ENCODE results near the gene RWDD4.

The RWDD4 gene

DNA sequence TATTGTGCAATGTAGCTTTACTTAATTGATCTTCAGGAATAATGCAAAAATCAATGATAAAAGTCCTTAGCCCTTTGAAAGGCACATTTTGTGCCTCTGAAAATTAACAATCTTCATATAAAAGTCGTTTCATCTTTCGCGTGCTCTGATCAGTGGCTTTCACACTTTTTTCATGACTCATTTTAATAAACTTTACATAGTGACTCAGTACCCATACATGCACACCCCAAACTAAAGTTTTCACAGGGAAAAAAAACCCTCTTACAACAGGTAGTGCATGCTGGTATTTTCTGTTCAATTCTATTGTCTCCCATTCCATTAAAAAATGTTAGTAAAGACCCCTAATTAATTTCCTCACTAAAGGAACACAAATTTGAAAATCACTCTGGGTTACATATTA lies 21.5 kb downstream of the RWDD4 start:
- H3K4me3 ChIP-seq (ENCODE audit: low read depth, low read length) = no peak overlapping the region
- DNase-seq (ENCODE audit: low read depth) = no peak
- TF ChIP-seq, protein P1, sequence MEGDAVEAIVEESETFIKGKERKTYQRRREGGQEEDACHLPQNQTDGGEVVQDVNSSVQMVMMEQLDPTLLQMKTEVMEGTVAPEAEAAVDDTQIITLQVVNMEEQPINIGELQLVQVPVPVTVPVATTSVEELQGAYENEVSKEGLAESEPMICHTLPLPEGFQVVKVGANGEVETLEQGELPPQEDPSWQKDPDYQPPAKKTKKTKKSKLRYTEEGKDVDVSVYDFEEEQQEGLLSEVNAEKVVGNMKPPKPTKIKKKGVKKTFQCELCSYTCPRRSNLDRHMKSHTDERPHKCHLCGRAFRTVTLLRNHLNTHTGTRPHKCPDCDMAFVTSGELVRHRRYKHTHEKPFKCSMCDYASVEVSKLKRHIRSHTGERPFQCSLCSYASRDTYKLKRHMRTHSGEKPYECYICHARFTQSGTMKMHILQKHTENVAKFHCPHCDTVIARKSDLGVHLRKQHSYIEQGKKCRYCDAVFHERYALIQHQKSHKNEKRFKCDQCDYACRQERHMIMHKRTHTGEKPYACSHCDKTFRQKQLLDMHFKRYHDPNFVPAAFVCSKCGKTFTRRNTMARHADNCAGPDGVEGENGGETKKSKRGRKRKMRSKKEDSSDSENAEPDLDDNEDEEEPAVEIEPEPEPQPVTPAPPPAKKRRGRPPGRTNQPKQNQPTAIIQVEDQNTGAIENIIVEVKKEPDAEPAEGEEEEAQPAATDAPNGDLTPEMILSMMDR (IDR thresholded peaks at IDR 0.05; ENCODE audit: low read depth, low read length, missing control alignments) = no peak

DNA sequence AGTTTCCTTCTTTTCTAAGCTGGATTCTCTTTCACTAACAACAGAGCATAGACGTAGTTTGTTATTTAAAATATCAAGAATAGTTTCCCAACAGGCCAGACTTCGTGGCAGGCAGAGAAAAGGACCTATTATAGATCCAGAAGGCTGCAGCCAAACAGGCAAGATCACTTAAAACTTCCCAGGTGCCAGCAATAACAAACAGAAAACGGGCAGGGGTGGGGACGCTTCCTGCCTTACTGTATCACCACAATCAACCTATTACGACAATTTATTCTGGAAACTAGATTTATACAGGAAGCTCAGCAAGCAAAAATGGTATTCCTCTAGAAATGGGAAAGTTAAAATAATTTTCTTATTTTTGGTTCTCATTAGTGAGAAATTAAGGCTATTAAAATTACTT lies 22.1 kb downstream of the RWDD4 start:
- DNase-seq (ENCODE audit: low read depth) = no peak
- H3K4me3 ChIP-seq (ENCODE audit: low read depth, low read length) = no peak overlapping the region
- TF ChIP-seq, protein P1 (IDR thresholded peaks at IDR 0.05; ENCODE audit: low read depth, low read length, missing control alignments) = no peak

DNA sequence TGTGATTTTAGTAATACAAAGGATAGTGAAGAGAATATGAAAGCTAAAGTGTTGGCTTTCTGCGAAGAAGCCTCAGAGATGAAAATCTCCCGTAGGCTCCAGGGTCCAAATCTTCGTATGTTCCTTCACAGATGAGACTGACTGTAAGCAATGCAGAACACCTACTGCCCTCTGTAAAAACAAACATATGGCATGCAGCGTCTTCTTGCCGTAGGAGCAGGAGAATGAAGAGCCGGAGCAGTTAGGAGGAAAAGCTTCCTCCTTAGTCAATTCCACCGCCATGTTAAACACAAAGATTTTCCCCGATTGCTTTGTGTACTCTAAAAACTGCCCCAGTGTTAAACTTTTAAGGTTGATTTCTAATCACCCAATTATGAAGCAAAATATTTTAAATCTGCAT lies 22.5 kb downstream of the RWDD4 start:
- TF ChIP-seq, protein P1 (IDR thresholded peaks at IDR 0.05; ENCODE audit: low read depth, low read length, missing control alignments) = no peak
- no peak overlapping the region for H3K4me3 ChIP-seq (ENCODE audit: low read depth, low read length)

DNA sequence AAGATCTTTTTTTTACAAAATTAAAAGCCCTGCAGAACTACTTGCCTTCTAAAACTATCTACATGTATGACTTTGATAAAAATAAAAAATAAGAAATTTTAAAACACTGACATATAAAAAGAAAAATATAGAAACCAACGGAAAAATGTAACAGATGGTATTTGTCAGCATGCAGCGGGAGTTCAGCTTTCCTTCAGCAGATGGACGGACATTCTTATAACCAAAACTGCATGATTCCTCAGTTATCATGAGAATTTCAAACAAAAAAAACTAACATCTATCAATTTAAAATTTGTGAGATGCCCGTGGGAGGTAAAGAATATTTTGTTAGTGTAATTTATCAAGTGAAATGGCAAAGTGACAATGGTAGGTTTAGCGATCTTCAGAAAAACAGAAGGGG lies 23.2 kb downstream of the RWDD4 start:
- H3K4me3 ChIP-seq (ENCODE audit: low read depth, low read length) = no peak overlapping the region
- TF ChIP-seq, protein P1 (IDR thresholded peaks at IDR 0.05; ENCODE audit: low read depth, low read length, missing control alignments) = no peak
- no peak for DNase-seq (ENCODE audit: low read depth)

More for the DNA sequence above, 22.5 kb downstream of the RWDD4 start:
- no peak for DNase-seq (ENCODE audit: low read depth)

DNA sequence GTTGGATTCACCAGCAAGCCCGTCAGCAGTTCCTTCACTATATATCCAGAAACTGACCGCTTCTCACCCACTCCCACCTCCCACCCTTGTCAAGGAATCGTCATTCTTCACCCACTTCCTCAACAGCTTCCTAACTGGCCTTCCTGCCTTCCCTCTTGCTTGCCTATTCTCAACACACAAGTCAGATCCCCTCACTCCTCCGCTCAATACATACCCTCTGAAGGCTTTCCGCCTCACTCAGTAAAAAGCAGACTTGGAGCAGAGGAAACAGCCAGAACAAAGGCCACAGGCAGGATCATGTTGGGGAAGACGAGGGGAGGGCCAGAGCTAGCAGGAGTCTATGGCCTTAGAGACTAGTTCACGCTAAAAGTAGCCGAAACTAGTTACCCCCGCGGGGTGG lies 23.7 kb downstream of the RWDD4 start:
- TF ChIP-seq, protein P1 (IDR thresholded peaks at IDR 0.05; ENCODE audit: low read depth, low read length, missing control alignments) = no peak
- H3K4me3 ChIP-seq (ENCODE audit: low read depth, low read length) = no peak overlapping the region
- no peak for DNase-seq (ENCODE audit: low read depth)

DNA sequence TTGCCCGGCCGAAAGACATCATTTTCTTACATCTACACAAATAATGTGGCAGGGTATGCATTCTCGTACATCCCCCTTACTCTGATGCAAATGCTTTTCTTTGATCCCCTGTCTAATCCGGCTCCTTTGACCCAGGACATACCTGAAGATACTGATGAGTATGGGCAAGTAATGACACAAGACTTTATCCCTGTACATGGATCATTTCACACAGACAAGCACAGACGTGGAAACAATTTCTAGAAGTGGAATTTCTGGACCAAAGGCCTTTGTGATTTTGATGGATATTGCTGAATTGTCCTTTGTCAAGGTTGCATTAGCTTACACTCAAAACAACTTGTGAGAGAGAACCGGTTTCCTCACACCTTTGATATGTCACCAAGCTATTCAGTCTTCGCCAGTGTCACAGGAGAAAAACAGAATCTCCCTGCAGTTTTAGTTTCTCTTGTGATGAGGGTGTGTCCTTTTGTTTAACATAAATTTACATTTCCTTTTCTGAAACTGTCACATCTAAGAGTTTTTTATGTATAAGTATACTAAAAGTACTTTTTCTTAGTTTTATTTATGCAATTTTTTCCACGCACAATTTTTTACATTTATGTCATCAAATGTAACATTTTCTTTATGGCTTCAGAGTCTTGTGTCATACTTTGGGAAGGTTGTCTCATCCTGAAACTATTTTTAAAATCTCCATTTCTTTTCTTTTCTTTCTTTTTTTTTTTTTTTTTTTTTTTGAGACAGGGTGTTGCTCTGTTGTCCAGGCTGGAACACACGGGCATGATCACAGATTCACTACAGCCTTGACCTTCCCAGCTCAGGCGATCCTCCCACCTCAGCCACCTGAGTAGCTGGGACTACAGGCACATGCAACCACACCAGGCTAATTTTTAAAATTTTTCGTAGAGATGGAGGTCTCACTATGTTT lies 25.2 kb downstream of the RWDD4 start:
- H3K4me3 ChIP-seq (ENCODE audit: low read depth, low read length) = no peak overlapping the region
- TF ChIP-seq, protein P1 (IDR thresholded peaks at IDR 0.05; ENCODE audit: low read depth, low read length, missing control alignments) = no peak
- no peak for DNase-seq (ENCODE audit: low read depth)

DNA sequence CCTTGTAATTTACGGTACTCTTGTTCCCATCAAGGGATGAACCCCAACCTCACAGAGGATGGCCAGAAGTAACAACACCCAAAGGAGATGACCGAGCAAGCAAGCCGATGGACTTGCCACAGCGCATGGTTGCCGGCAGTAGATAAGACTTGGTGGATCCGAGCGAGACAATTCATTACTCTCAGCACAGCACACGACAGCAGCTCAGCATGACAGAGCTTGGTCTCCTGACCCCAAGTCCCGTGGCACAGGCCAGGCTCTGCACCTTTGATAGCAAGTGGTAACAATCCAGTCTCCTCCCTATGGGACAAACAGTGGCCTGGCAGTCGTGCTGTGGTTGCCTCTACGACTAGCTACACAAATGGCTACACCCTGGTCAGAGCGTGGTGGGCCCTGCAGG lies 26.3 kb downstream of the RWDD4 start:
- H3K4me3 ChIP-seq (ENCODE audit: low read depth, low read length) = no peak overlapping the region
- DNase-seq (ENCODE audit: low read depth) = no peak
- TF ChIP-seq, protein P1 (IDR thresholded peaks at IDR 0.05; ENCODE audit: low read depth, low read length, missing control alignments) = no peak
